Caco-2 (cell line): ENCODE results near the gene DENND1A. TPM values are rescaled to one million over a fixed set of nuclear protein-coding genes. Genes with fewer than 3 reads are reported as not detected.

Source experiments
- BruUV-seq: library from RNA; stranded (reverse); fragments of 400-500 nt; replicated peaks from 2 replicates; lab custom pipeline; 2021; lab: Mats Ljungman, UMichigan
- CTCF ChIA-PET: fragments of 300-600 bp; sonication (Branson Sonifier 250); formaldehyde crosslinking; loops from one replicate; lab custom pipeline; 2022; ENCODE audit warnings: antibody characterized with exemption; lab: Charles Lee
- POLR2A ChIA-PET: fragments of 300-600 bp; sonication (Branson Sonifier 250); formaldehyde crosslinking; loops from one replicate; lab custom pipeline; 2022; ENCODE audit warnings: antibody characterized with exemption; lab: Charles Lee
- DNase-seq, 2 experiments: peaks; one replicate each; pipeline versions ENCODE4 v3.0.0 to v3.0.0-alpha.2; 2020 to 2022
- H3K27me3 ChIP-seq: replicated peaks from 2 replicates; pipeline ENCODE4 v1.6.0; 2011; ENCODE audit warnings: low read length; ENCODE audit not compliant: control insufficient read depth, insufficient read depth
- H3K36me3 ChIP-seq: 2 replicates; pipeline ENCODE4 v1.5.1; 2011; ENCODE audit warnings: low read length; ENCODE audit not compliant: control insufficient read depth, insufficient read depth
- H3K4me1 ChIP-seq: fragments of 250-450 bp; sonication (Bioruptor Pico); 2 replicates; pipeline ENCODE4 v1.5.1; 2020; ENCODE audit warnings: mild to moderate bottlenecking
- H3K4me3 ChIP-seq: 2 replicates; pipeline ENCODE4 v1.5.1; 2011; ENCODE audit warnings: low read depth, mild to moderate bottlenecking, control low read depth, low read length
- H3K9me3 ChIP-seq: fragments of 250-450 bp; sonication (Bioruptor Pico); 2 replicates; pipeline ENCODE4 v1.5.1; 2020; ENCODE audit warnings: mild to moderate bottlenecking, moderate library complexity
- H3K27ac Mint-ChIP-seq: one replicate; pipeline ENCODE4 v1.8.0; 2022; ENCODE audit warnings: mixed read lengths; ENCODE audit not compliant: unreplicated experiment
- H3K27me3 Mint-ChIP-seq: one replicate; pipeline ENCODE4 v1.8.0; 2022; ENCODE audit warnings: mixed read lengths; ENCODE audit not compliant: insufficient read depth, unreplicated experiment
- H3K36me3 Mint-ChIP-seq: one replicate; pipeline ENCODE4 v1.8.0; 2022; ENCODE audit warnings: mild to moderate bottlenecking, mixed read lengths; ENCODE audit not compliant: insufficient read depth, unreplicated experiment
- H3K4me1 Mint-ChIP-seq: one replicate; pipeline ENCODE4 v1.8.0; 2022; ENCODE audit warnings: low read depth, mixed read lengths; ENCODE audit not compliant: unreplicated experiment
- H3K4me3 Mint-ChIP-seq: one replicate; pipeline ENCODE4 v1.8.0; 2022; ENCODE audit warnings: mild to moderate bottlenecking, moderate library complexity, mixed read lengths; ENCODE audit not compliant: unreplicated experiment
- H3K9me3 Mint-ChIP-seq: one replicate; pipeline ENCODE4 v1.8.0; 2022; ENCODE audit warnings: mixed read lengths; ENCODE audit not compliant: unreplicated experiment
- CTCF ChIP-seq, 2 experiments: fragments of 200-600 bp in 1 of 2; IDR thresholded peaks; 1 replicate in 1 of 2; 2 replicates in 1 of 2; pipeline versions ENCODE4 v1.5.1 to v1.8.0; 2011 to 2022; ENCODE audit warnings: antibody characterized with exemption in 1 of 2, control low read depth in 1 of 2, inconsistent platforms in 1 of 2, low read depth in 1 of 2, low read length in 1 of 2, mild to moderate bottlenecking in 1 of 2, moderate library complexity in 1 of 2; ENCODE audit not compliant: insufficient read depth in 1 of 2, severe bottlenecking in 1 of 2, unreplicated experiment in 1 of 2
- intact Hi-C: fragments of 100-400 bp; cut with micrococcal nuclease; formaldehyde crosslinking; loops from one replicate; pipeline ENCODE4 v1.10.0; 2022; ENCODE audit not compliant: unreplicated experiment
- total RNA-seq: library from RNA; stranded (reverse); gene quantifications from 2 replicates; pipeline ENCODE4 v1.2.3, GENCODE V29; 2022

Gene DENND1A
- total RNA-seq, 1 experiment from 2014 or later = 41.6 TPM

GRCh38 chr9:123455187-123455586 is 474.7 kb downstream of the DENND1A start:
- no peaks in the 10 kb centered on the region for H3K27me3 ChIP-seq
- H3K4me3 ChIP-seq = no peak overlapping the region
- Mint-ChIP-seq H3K4me3 (no peak overlapping the region), H3K9me3 (no peaks in the 10 kb centered on the region), H3K36me3 (peaks cover 15% of the 10 kb centered on the region), H3K4me1 (no peaks in the 10 kb centered on the region), H3K27ac (no peak overlapping the region), H3K27me3 (no peaks in the 10 kb centered on the region)
- no peak for DNase-seq
- H3K4me1 ChIP-seq = no peaks in the 10 kb centered on the region
- POLR2A ChIA-PET = no interaction called here
- H3K9me3 ChIP-seq = no peaks in the 10 kb centered on the region
- no peaks in the 10 kb centered on the region; the same call in 1 of the 2 replicates for H3K36me3 ChIP-seq
- intact Hi-C loops = no loop called here
- no TSS peak for BruUV-seq
- CTCF ChIA-PET = no interaction called here
- TF ChIP-seq CTCF (IDR thresholded peaks at IDR 0.05; ENCODE audit: insufficient read depth in 1 of 2, low read depth in 1 of 2, low read length in 1 of 2, severe bottlenecking in 1 of 2, unreplicated experiment in 1 of 2) = no peak

- no peaks in the 10 kb centered on the region for H3K9me3 Mint-ChIP-seq
- POLR2A ChIA-PET = no interaction called here
- Histone ChIP-seq H3K9me3 (no peaks in the 10 kb centered on the region), H3K4me1 (no peaks in the 10 kb centered on the region), H3K27me3 (no peaks in the 10 kb centered on the region), H3K36me3 (no peaks in the 10 kb centered on the region; the same call in 1 of the 2 replicates), H3K4me3 (no peak overlapping the region)
- H3K36me3 Mint-ChIP-seq = peaks cover 15% of the 10 kb centered on the region
- no peaks in the 10 kb centered on the region for H3K4me1 Mint-ChIP-seq
- no peak overlapping the region for H3K4me3 Mint-ChIP-seq
- TF ChIP-seq CTCF (IDR thresholded peaks at IDR 0.05; ENCODE audit: insufficient read depth in 1 of 2, low read depth in 1 of 2, low read length in 1 of 2, severe bottlenecking in 1 of 2, unreplicated experiment in 1 of 2) = no peak
- CTCF ChIA-PET = no interaction called here
- no peak overlapping the region for H3K27ac Mint-ChIP-seq
- no peak for DNase-seq
- no peaks in the 10 kb centered on the region for H3K27me3 Mint-ChIP-seq
- intact Hi-C loops = no loop called here
- BruUV-seq = no TSS peak
These were observed 475.6 kb downstream of the DENND1A start for GRCh38 chr9:123454361-123454760.

GRCh38 chr9:123453831-123454321 is 476.1 kb downstream of the DENND1A start:
- BruUV-seq = no TSS peak
- Mint-ChIP-seq H3K27ac (no peak overlapping the region), H3K4me3 (no peak overlapping the region), H3K9me3 (no peaks in the 10 kb centered on the region), H3K36me3 (peaks cover 15% of the 10 kb centered on the region), H3K4me1 (no peaks in the 10 kb centered on the region), H3K27me3 (no peaks in the 10 kb centered on the region)
- Histone ChIP-seq H3K4me1 (no peaks in the 10 kb centered on the region), H3K27me3 (no peaks in the 10 kb centered on the region), H3K9me3 (no peaks in the 10 kb centered on the region), H3K4me3 (no peak overlapping the region), H3K36me3 (no peaks in the 10 kb centered on the region; the same call in 1 of the 2 replicates)
- intact Hi-C loops = no loop called here
- ChIA-PET CTCF (no interaction called here), POLR2A (no interaction called here)
- DNase-seq = no peak
- TF ChIP-seq CTCF (IDR thresholded peaks at IDR 0.05; ENCODE audit: insufficient read depth in 1 of 2, low read depth in 1 of 2, low read length in 1 of 2, severe bottlenecking in 1 of 2, unreplicated experiment in 1 of 2) = no peak
